ENCODE data around the gene PLEKHD1.

DNA sequence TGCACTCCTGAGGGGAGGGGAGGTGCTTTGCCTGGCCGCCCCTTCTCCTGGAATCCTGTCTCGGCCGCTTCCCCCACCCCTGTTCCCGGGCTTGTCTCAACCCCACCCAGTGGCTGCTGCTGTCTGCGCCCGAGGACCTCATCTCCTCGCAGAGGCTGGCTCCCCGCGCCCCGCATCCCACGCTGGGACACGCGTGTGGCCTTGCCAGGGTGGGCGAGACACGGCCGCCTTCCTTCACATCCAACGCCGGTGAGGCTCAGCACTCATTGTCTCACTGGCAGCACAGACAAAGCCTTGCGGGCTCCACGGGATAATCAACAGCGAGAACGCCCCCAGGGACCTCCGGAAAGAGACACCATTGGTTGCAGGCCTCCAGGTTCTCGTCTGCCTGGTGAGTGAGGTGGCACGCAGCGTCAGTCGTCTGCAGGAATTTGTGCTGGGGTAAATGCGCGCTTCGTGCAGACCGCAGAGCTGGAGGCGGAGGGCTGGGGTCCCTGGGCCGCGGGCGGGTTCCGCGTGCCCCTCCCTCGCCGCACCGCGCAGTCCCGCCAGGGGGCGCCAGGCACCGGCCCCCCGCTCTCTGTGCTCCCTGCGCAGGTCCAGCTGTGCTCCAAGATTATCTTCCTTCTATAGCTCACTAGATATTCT lies 63.3 kb downstream of the PLEKHD1 start:
- TF ChIP-seq EP300 (IDR thresholded peaks at IDR 0.05; ENCODE audit: low read depth) (no peak), POLR2A (IDR thresholded peaks at IDR 0.05) (no peak)

Data from transverse colon (tissue), 1 donor.